ENCODE data around the gene SNN. TPM values are rescaled to one million over a fixed set of nuclear protein-coding genes. Genes with fewer than 3 reads are reported as not detected.

Gene SNN
- total RNA-seq, 6 experiments from 2014 or later = 3.5 to 7.9 (median 5.6) TPM

DNA sequence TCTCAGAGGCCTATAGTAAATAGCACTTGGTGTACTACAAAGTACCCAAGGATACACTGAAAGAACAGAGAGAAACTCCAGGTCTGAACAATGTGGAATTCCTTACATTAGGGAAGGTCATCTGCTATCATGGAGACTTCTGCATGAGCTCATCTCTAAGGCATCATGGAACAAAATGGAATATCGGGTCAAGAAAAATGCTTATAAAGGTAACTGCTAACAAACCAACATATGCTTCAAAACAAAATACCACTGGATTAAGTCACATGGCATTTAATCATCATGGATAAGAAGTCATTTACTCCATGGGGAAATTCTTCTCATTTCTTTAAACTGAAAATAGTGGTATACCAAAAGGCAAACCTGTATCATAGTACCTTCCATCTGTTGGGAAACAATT is 40.2 kb downstream of the SNN start:
- DNase-seq = no peak
- no peak overlapping the region for H3K4me3 ChIP-seq
- no peak for ATAC-seq
- peaks cover 0 to 39% (median 20%) of the 10 kb centered on the region in 4 donors for H3K36me3 ChIP-seq
- peaks cover 0 to 5% (median 0%) of the 10 kb centered on the region in 4 donors for H3K4me1 ChIP-seq
- intact Hi-C loops (cut with DNase I) = no loop called here
- TF ChIP-seq, protein P1, sequence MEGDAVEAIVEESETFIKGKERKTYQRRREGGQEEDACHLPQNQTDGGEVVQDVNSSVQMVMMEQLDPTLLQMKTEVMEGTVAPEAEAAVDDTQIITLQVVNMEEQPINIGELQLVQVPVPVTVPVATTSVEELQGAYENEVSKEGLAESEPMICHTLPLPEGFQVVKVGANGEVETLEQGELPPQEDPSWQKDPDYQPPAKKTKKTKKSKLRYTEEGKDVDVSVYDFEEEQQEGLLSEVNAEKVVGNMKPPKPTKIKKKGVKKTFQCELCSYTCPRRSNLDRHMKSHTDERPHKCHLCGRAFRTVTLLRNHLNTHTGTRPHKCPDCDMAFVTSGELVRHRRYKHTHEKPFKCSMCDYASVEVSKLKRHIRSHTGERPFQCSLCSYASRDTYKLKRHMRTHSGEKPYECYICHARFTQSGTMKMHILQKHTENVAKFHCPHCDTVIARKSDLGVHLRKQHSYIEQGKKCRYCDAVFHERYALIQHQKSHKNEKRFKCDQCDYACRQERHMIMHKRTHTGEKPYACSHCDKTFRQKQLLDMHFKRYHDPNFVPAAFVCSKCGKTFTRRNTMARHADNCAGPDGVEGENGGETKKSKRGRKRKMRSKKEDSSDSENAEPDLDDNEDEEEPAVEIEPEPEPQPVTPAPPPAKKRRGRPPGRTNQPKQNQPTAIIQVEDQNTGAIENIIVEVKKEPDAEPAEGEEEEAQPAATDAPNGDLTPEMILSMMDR (IDR thresholded peaks at IDR 0.05) = no peak
- TF ChIP-seq POLR2A (IDR thresholded peaks at IDR 0.05) = no peak
- H3K27me3 ChIP-seq = no peaks in the 10 kb centered on the region
- 80% methylated on average over 1 of the region's 1 CpG for WGBS (ENCODE audit: insufficient coverage, low coverage, low lambda C conversion rate, missing lambda C conversion rate)
- no peak overlapping the region for H3K27ac ChIP-seq
- H3K9me3 ChIP-seq = no peaks in the 10 kb centered on the region

DNA sequence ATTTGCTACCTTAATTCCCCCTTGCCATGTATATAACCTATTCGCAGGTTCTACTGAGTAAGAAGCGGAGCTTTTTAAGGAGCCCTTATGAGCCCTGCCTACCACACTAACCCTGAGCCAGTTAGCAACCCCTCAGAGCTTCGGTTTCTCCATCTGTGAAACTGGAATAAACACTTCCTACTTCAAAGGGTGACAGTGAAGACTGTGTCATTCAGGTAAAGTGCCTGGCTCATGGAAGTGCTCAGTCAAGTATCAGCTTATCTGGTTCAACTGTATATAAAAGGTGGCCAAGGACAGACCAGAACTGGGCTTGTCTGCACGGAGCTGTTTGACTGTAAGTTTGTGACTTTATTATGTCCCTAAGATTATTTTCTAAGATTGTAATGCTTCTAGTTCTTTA is 43.4 kb downstream of the SNN start:
- DNase-seq (no peak), ATAC-seq (no peak)
- Histone ChIP-seq H3K4me1 (peaks cover 0 to 7% (median 0%) of the 10 kb centered on the region in 4 donors), H3K27me3 (no peaks in the 10 kb centered on the region), H3K9me3 (no peaks in the 10 kb centered on the region), H3K36me3 (peaks cover 0 to 45% (median 27%) of the 10 kb centered on the region in 4 donors), H3K27ac (peak overlapping the region in 1 of 3 donors; percentile 13), H3K4me3 (no peak overlapping the region)
- WGBS (ENCODE audit: insufficient coverage, low coverage, low lambda C conversion rate, missing lambda C conversion rate) = 100% methylated on average over 4 of the region's 4 CpGs
- intact Hi-C loops (cut with DNase I) = no loop called here
- no peak for TF ChIP-seq POLR2A (IDR thresholded peaks at IDR 0.05)
- TF ChIP-seq, protein P1 (IDR thresholded peaks at IDR 0.05) = no peak

DNA sequence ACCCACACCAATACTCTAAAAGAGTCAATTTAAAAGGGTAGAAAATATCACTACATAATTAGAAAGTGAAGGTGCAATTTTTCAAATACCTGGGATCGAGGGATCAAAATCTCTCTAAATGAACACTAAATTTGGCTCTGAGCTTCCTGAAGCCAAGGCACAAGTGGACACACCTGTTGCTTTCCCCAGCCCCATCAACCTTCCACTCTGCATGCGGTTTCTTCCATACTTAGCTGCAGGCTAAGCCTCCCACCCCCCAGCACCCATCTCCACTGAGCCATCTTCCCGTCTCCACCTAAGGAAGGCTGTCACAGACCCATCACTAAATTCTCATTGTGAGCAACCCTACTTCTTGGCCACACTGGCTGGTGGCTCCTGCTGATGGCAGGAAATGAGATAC is 43.9 kb downstream of the SNN start:
- no peak for ATAC-seq
- no peak overlapping the region for H3K27ac ChIP-seq
- intact Hi-C loops (cut with DNase I) = no loop called here

DNA sequence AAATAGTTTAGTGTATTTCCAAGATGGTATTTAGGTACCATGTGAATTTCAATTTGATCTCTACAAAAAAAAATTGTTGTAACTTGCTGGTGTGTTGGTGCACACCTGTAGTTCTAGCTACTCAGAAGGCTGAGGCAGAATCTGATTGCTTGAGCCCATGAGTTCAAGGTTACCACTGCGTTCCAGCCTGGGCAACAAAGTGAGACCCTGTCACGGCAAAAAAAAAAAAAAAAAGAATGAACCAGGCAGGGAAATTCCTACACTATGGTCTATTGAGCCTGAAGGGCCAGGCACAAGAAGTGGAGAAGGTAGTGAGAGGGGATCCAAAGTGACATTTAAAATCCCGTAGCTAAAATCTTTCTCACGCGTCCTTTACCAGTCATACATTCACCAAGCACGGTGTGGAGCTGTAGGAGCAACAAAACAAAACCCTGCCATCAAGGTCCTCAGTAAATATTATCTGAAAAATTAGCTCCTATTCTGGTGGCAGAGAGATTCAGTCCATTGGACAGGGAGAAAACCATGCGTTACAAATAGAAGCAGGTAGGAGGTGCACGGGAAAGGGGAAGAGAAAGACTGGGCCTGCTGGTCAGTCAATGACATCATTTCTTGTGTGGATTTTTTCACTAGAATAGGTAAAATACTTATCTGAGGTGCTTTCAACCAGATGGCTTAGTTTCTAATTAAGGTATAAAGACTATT is 47.1 kb downstream of the SNN start:
- intact Hi-C loops (cut with DNase I) = no loop called here
- WGBS (ENCODE audit: insufficient coverage, low coverage, low lambda C conversion rate, missing lambda C conversion rate) = 76% methylated on average over 8 of the region's 8 CpGs
- Histone ChIP-seq H3K27me3 (no peaks in the 10 kb centered on the region), H3K4me1 (peaks cover 0 to 19% (median 0%) of the 10 kb centered on the region in 4 donors), H3K4me3 (no peak overlapping the region), H3K27ac (peak overlapping the region in 1 of 3 donors; percentile 24), H3K9me3 (no peaks in the 10 kb centered on the region), H3K36me3 (peaks cover 5 to 43% (median 26%) of the 10 kb centered on the region in 4 donors)
- DNase-seq (no peak), ATAC-seq (peak in 2 of 4 donors; percentile 10 to 13)
- TF ChIP-seq, protein P1 (IDR thresholded peaks at IDR 0.05) = no peak
- TF ChIP-seq POLR2A (IDR thresholded peaks at IDR 0.05) = no peak

More for the DNA sequence above, 43.9 kb downstream of the SNN start:
- Histone ChIP-seq H3K36me3 (peaks cover 0 to 45% (median 27%) of the 10 kb centered on the region in 4 donors), H3K4me1 (peaks cover 0 to 11% (median 0%) of the 10 kb centered on the region in 4 donors), H3K4me3 (no peak overlapping the region), H3K27me3 (no peaks in the 10 kb centered on the region), H3K9me3 (no peaks in the 10 kb centered on the region)
- DNase-seq = no peak
- TF ChIP-seq, protein P1 (IDR thresholded peaks at IDR 0.05) = no peak
- no peak for TF ChIP-seq POLR2A (IDR thresholded peaks at IDR 0.05)
- 92% methylated on average over 3 of the region's 3 CpGs for WGBS (ENCODE audit: insufficient coverage, low coverage, low lambda C conversion rate, missing lambda C conversion rate)
